Liver (tissue), 3 donors: ENCODE data around the gene ARNT2.

Source experiments
- CTCF ChIP-seq: fragments of 150-350 bp; IDR thresholded peaks from 2 replicates; pipeline ENCODE4 v1.5.1; 2017; ENCODE audit warnings: improper control_type of control experiment, low read depth, low read length; ENCODE audit not compliant: missing input control
- JUND ChIP-seq, 2 donors: IDR thresholded peaks; 2 replicates each; pipeline ENCODE4 v1.6.1; 2016; ENCODE audit warnings: antibody characterized with exemption in 2 of 2
- RAD21 ChIP-seq, 2 donors: IDR thresholded peaks; 2 replicates each; pipeline ENCODE4 v1.6.1; 2016; ENCODE audit warnings: antibody characterized with exemption in 2 of 2, mild to moderate bottlenecking in 2 of 2
- REST ChIP-seq: IDR thresholded peaks from 2 replicates; pipeline ENCODE4 v1.6.1; 2016; ENCODE audit warnings: antibody characterized with exemption, mild to moderate bottlenecking
- YY1 ChIP-seq: IDR thresholded peaks from 2 replicates; pipeline ENCODE4 v1.6.1; 2016; ENCODE audit warnings: antibody characterized with exemption, mild to moderate bottlenecking
- donor health status: healthy.
- donor health status: healthy.

GRCh38 chr15:80643431-80643951, 239.3 kb downstream of the ARNT2 start:
- TF ChIP-seq CTCF (no peak), YY1 (no peak), JUND (IDR thresholded peaks at IDR 0.05) (no peak), REST (no peak), RAD21 (IDR thresholded peaks at IDR 0.05) (no peak)
